HEK293 (cell line): ENCODE results near the gene PPIC.
A peak's percentile ranks its signal among the peaks of the same experiment; 100 is the strongest.
"Not testable (repeated sequence)": the region's sequence is repeated elsewhere in the genome, so short reads cannot be mapped to it uniquely, and the experiment has no call there.

Experiments
- CTCF ChIA-PET: fragments of 350-600 bp; formaldehyde crosslinking; extraction: SDS; loops from one replicate; lab custom pipeline; 2021; ENCODE audit warnings: antibody characterized with exemption; lab: Yijun Ruan, JAX
- POLR2A ChIA-PET: fragments of 300-600 bp; formaldehyde crosslinking; extraction: SDS; loops from one replicate; lab custom pipeline; 2020; ENCODE audit warnings: antibody characterized with exemption, inconsistent platforms; lab: Yijun Ruan, JAX
- H3K27ac ChIP-seq: fragments of 200-500 bp; sonication (Bioruptor generic); 2 replicates; pipeline ENCODE4 v1.5.1; 2014; ENCODE audit warnings: low read depth, low read length, control low read depth, inconsistent platforms; ENCODE audit errors: extremely low read depth
- H3K36me3 ChIP-seq, 2 experiments: fragments of 200-500 bp in 1 of 2; sonication (Bioruptor generic) in 1 of 2; 1 replicate in 1 of 2; 2 replicates in 1 of 2; pipeline ENCODE4 v1.5.1; 2014 to 2017; ENCODE audit warnings: inconsistent platforms in 2 of 2, low read length in 2 of 2; ENCODE audit not compliant: control insufficient read depth in 2 of 2, insufficient read depth in 1 of 2
- H3K4me1 ChIP-seq: fragments of 200-500 bp; sonication (Bioruptor generic); 2 replicates; pipeline ENCODE4 v1.5.1; 2014; ENCODE audit warnings: mild to moderate bottlenecking, low read length, inconsistent platforms; ENCODE audit not compliant: control insufficient read depth, insufficient read depth
- H3K4me3 ChIP-seq: 2 replicates; pipeline ENCODE4 v1.5.1; 2011; ENCODE audit warnings: low read depth, mild to moderate bottlenecking, control low read depth, low read length, moderate library complexity
- H3K9me3 ChIP-seq: fragments of 200-500 bp; sonication (Bioruptor generic); 2 replicates; pipeline ENCODE4 v1.5.1; 2014; ENCODE audit warnings: low read depth, low read length, inconsistent platforms; ENCODE audit not compliant: control insufficient read depth, insufficient read depth
- SP2 ChIP-seq: fragments of 450-650 bp; formaldehyde crosslinking; IDR thresholded peaks from 2 replicates; pipeline ENCODE4 v1.5.1; 2016; ENCODE audit warnings: missing biosample characterization, missing genetic modification characterization
- ZNF148 ChIP-seq: fragments of 450-650 bp; formaldehyde crosslinking; IDR thresholded peaks from 2 replicates; pipeline ENCODE4 v1.5.0; 2017; ENCODE audit warnings: missing biosample characterization, missing genetic modification characterization, borderline replicate concordance
- ZNF157 ChIP-seq: fragments of 450-650 bp; formaldehyde crosslinking; IDR thresholded peaks from 2 replicates; pipeline ENCODE4 v1.5.1; 2016; ENCODE audit warnings: missing biosample characterization, missing genetic modification characterization
- TF ChIP-seq, protein P1 (sequence below): fragments of 450-650 bp; formaldehyde crosslinking; IDR thresholded peaks from 2 replicates; pipeline ENCODE4 v1.5.1; 2017; ENCODE audit warnings: missing biosample characterization, missing genetic modification characterization

The PPIC gene

DNA sequence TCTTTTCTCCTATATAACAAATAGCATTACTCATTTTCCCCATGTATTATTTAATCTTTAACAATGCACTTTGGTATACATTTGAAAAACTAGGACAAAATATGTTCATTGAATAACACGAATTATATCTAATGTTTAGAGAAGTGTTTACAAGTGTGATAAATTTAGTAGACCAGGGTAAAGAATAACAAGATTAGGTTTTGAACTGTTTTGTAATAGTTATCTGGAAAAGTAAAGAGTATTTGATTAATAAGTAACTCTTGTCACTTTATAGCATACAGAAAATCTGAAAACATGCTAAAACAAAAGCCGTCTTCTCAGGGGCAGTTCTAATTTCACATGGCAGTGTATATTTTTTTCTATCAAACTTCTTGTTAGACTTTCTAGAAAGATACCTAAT is 58.5 kb downstream of the PPIC start (continued):
- TF ChIP-seq ZNF148 (tag by site-specific recombination) = no peak

DNA sequence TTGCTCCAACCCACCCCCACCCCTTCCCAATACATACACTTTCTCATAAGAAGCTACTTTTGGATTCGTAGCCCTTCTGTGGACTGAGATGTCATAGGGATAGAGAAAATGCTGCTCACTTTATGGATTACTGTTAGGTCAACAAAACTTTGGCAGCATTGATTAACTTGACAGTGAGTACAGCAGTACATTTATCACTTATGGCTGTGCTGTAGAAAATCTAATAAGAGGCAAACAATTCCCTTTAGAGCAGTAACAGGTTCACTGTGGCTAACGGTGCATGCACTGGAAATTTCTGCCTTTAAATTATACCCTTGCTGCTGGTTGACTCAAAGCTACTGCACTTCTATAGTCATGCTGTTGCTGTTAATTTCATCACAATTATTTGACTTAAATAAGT is 59.2 kb downstream of the PPIC start:
- Histone ChIP-seq H3K4me3 (no peak overlapping the region), H3K4me1 (peaks cover 11% of the 10 kb centered on the region), H3K9me3 (no peaks in the 10 kb centered on the region), H3K36me3 (no peaks in the 10 kb centered on the region), H3K27ac (no peak overlapping the region)
- CTCF ChIA-PET = no interaction called here
- TF ChIP-seq SP2 = no peak
- TF ChIP-seq, protein P1, sequence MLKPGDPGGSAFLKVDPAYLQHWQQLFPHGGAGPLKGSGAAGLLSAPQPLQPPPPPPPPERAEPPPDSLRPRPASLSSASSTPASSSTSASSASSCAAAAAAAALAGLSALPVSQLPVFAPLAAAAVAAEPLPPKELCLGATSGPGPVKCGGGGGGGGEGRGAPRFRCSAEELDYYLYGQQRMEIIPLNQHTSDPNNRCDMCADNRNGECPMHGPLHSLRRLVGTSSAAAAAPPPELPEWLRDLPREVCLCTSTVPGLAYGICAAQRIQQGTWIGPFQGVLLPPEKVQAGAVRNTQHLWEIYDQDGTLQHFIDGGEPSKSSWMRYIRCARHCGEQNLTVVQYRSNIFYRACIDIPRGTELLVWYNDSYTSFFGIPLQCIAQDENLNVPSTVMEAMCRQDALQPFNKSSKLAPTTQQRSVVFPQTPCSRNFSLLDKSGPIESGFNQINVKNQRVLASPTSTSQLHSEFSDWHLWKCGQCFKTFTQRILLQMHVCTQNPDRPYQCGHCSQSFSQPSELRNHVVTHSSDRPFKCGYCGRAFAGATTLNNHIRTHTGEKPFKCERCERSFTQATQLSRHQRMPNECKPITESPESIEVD = 0 out of 2 replicates have a peak, but pooled peaks have one; percentile 7
- TF ChIP-seq, all 188 proteins: peak for 1
- POLR2A ChIA-PET = no interaction called here

DNA sequence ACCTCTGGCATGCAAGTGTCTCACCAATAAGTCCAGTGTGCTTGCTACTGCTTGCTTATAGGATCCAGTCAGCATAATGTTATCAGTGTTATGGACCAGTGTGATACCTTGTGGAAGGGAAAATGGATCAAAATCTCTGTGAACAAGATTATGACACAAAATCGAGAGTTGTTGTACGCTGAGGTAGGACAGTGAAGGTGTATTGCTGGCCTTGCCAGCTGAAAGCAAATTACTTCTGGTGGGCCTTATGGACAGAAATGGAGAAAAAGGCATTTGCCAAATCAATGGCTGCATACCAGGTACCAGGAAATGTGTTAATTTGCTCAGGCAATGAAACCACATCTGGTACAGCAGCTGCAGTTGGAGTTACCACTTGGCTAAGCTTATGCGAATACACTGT is 62.3 kb downstream of the PPIC start:
- CTCF ChIA-PET = interaction anchor here (1.1 kb wide), 1 partner anchor 458 kb away, joined by 4 read pairs; no protein-coding TSS in a partner anchor
- H3K4me1 ChIP-seq = peaks cover 11% of the 10 kb centered on the region
- POLR2A ChIA-PET, H3K36me3 ChIP-seq, H3K9me3 ChIP-seq, H3K27ac ChIP-seq, H3K4me3 ChIP-seq: not testable (repeated sequence)
- TF ChIP-seq ZNF157 (tag by site-specific recombination) = peak; percentile 95

DNA sequence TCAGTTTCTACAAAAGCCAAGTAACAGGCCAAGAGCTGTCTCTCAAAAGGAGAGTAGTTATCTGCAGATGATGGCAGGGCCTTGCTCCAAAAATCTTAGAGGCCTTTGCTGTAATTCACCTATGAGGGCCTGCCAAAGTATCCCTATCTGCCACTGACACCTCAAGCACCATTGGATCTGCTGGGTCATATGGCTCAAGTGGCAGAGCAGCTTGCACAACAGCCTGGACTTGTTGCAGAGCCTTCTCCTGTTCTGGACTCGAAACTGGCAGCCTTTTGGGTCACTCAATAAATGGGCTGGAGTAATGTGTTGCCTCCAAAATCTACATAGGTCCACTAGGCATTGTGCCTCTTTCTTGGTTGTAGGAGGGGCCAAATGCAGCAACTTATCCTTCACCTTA is 62.8 kb downstream of the PPIC start:
- H3K27ac ChIP-seq, CTCF ChIA-PET, POLR2A ChIA-PET, H3K4me3 ChIP-seq, H3K36me3 ChIP-seq, H3K9me3 ChIP-seq: not testable (repeated sequence)
- peaks cover 11% of the 10 kb centered on the region for H3K4me1 ChIP-seq
